GM10248 (cell line): ENCODE results near the gene C2CD5.
"Not testable (repeated sequence)": the region's sequence is repeated elsewhere in the genome, so short reads cannot be mapped to it uniquely, and the experiment has no call there.

Source experiments
- CTCF ChIA-PET: fragments of 300-600 bp; sonication (Branson Sonifier 250); formaldehyde crosslinking; extraction: SDS; loops from one replicate; lab custom pipeline; 2021; ENCODE audit warnings: antibody characterized with exemption; lab: Yijun Ruan, JAX
- POLR2A ChIA-PET: fragments of 350-650 bp; sonication (Branson Sonifier 250); formaldehyde crosslinking; extraction: SDS; loops from one replicate; lab custom pipeline; 2020; ENCODE audit warnings: antibody characterized with exemption; lab: Yijun Ruan, JAX
- DNase-seq: peaks from one replicate; pipeline ENCODE4 v3.0.0; 2012; ENCODE audit errors: extremely low spot score
- TF ChIP-seq, protein P1 (sequence below): IDR thresholded peaks from 2 replicates; pipeline ENCODE4 v1.5.1; 2012; ENCODE audit warnings: mild to moderate bottlenecking, low read depth; ENCODE audit errors: extremely low read depth, missing control alignments, control extremely low read depth

Gene C2CD5

GRCh38 chr12:22461786-22462185, 82.6 kb downstream of the C2CD5 start:
- DNase-seq: no peak
- CTCF ChIA-PET: interaction anchor here (0.9 to 5.0 kb wide), 5 partner anchors 8 to 361 kb away, joined by 3 to 28 read pairs (median 5); no protein-coding TSS in a partner anchor
- POLR2A ChIA-PET: no interaction called here
- TF ChIP-seq, protein P1, sequence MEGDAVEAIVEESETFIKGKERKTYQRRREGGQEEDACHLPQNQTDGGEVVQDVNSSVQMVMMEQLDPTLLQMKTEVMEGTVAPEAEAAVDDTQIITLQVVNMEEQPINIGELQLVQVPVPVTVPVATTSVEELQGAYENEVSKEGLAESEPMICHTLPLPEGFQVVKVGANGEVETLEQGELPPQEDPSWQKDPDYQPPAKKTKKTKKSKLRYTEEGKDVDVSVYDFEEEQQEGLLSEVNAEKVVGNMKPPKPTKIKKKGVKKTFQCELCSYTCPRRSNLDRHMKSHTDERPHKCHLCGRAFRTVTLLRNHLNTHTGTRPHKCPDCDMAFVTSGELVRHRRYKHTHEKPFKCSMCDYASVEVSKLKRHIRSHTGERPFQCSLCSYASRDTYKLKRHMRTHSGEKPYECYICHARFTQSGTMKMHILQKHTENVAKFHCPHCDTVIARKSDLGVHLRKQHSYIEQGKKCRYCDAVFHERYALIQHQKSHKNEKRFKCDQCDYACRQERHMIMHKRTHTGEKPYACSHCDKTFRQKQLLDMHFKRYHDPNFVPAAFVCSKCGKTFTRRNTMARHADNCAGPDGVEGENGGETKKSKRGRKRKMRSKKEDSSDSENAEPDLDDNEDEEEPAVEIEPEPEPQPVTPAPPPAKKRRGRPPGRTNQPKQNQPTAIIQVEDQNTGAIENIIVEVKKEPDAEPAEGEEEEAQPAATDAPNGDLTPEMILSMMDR: no peak

GRCh38 chr12:22459838-22460490, 84.4 kb downstream of the C2CD5 start:
- POLR2A ChIA-PET: no interaction called here
- TF ChIP-seq, protein P1: peak; percentile 56
- CTCF ChIA-PET: interaction anchor here (0.6 to 5.0 kb wide), 28 partner anchors 9 to 762 kb away, joined by 3 to 47 read pairs (median 4); partner anchors contain the start of gene C2CD5
- peak; percentile 17 for DNase-seq

DNA sequence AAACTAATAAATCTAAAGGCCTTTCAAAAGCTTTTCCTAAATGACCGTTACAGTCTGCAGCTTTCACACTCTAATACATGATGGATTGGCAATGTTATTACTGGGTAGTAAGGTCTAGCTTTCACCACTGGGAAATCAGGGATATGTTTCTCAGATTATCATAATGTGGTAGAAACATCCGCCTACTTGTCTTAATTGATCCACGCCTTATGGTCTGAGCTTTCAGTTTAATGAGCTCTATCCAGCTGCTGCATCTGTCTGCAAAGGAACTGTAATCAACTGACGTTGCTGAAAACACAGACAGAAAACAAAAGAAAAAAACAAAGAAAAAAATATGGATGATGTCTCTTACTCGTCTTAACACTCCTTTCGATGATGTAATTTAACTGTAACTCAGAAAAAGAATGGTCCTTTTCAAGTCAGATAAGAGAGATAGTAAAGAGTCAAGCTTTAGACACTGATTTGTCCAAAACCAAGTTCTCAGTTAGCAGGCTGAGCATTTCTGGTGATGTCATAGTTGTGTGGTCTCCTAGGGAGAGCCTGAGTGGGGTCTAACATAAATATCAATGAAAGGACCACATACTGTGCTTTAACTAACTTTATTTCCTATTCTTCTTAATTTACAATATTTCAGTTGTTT, 85.9 kb downstream of the C2CD5 start:
- ChIA-PET POLR2A (no interaction called here), CTCF (interaction anchor here (0.6 to 5.0 kb wide), 16 partner anchors 10 to 957 kb away, joined by 3 to 47 read pairs (median 5); partner anchors contain the start of genes GOLT1B and RECQL)
- TF ChIP-seq, protein P1: no peak
- DNase-seq: no peak

DNA sequence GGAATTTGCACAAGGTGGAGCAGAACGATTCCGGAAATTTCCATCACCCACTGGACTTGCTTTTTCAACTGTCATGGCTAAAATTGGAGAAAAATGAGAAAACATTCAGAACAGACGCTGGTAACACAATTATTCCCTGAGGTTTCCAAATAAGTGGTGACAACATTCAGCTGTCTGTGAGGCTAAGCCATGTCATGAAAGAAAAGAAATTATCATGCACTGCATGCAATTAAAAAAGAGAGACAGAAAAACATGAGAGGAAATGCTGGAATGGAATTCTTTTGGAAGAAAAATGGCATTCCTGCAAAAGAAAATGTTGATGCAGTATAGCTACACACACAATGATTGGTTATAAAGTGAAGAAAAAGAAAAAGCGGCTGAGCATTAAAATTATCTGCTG, 87.3 kb downstream of the C2CD5 start:
- no peak for DNase-seq
- CTCF ChIA-PET: interaction anchor here (0.6 to 5.0 kb wide), 9 partner anchors 10 to 758 kb away, joined by 3 to 47 read pairs (median 5); no protein-coding TSS in a partner anchor
- TF ChIP-seq, protein P1: no peak
- POLR2A ChIA-PET: no interaction called here

- ChIA-PET POLR2A (no interaction called here), CTCF (interaction anchor here (1.7 to 2.7 kb wide), 2 partner anchors 8 to 10 kb away, joined by 6 to 17 read pairs; no protein-coding TSS in a partner anchor)
- no peak for DNase-seq
- TF ChIP-seq, protein P1: no peak
Observed at GRCh38 chr12:22453511-22453910, 90.8 kb downstream of the C2CD5 start.

DNA sequence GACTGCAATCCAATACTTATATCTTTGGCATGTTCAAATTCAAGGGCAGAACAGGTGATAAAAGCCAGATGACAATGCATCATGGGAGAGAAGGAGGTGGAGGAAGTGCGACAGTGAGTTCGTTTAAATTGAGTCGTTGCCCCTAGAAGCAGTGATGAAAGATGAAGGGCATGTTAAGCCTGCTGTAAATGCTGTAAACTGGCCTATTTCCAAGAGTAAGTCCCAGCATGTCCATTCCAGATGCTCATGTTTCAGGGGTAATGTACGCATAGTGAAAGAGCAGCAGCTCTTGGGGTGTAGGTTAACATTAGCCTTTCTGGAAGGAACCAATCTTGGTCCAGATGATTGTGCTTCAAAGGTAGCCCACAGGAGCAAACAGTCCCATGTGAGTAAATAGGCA, 97.1 kb downstream of the C2CD5 start:
- no peak for DNase-seq
- ChIA-PET POLR2A (no interaction called here), CTCF (interaction anchor here (0.9 to 3.5 kb wide), 5 partner anchors 8 to 347 kb away, joined by 3 to 20 read pairs (median 3); no protein-coding TSS in a partner anchor)
- TF ChIP-seq, protein P1: no peak

DNA sequence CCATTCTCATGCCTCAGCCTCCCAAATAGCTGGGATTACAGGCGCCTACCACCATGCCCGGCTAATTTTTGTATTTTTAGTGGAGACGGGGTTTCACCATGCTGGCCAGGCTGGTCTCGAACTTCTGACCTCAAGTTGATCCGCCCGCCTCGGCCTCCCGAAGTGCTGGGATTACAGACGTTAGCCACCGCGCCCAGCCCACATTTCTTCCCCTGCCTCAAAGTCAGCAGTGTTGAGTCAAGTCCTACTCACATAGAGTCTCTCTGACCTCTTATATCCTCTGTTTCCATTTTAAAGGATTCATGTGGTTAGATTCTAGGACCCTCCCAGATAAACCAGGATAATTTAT, 100.1 kb downstream of the C2CD5 start:
- CTCF ChIA-PET: interaction anchor here (1.3 to 2.1 kb wide), 11 partner anchors 9 to 745 kb away, joined by 4 to 28 read pairs (median 8); no protein-coding TSS in a partner anchor
- POLR2A ChIA-PET, DNase-seq: not testable (repeated sequence)
